ENCODE data around the gene MCL1. TPM values are rescaled to one million over a fixed set of nuclear protein-coding genes. Genes with fewer than 3 reads are reported as not detected.
A peak's percentile ranks its signal among the peaks of the same experiment; 100 is the strongest.
"Not testable (repeated sequence)": the region's sequence is repeated elsewhere in the genome, so short reads cannot be mapped to it uniquely, and the experiment has no call there.

The MCL1 gene
- total RNA-seq, 1 donor from 2014 or later = 212 TPM

DNA sequence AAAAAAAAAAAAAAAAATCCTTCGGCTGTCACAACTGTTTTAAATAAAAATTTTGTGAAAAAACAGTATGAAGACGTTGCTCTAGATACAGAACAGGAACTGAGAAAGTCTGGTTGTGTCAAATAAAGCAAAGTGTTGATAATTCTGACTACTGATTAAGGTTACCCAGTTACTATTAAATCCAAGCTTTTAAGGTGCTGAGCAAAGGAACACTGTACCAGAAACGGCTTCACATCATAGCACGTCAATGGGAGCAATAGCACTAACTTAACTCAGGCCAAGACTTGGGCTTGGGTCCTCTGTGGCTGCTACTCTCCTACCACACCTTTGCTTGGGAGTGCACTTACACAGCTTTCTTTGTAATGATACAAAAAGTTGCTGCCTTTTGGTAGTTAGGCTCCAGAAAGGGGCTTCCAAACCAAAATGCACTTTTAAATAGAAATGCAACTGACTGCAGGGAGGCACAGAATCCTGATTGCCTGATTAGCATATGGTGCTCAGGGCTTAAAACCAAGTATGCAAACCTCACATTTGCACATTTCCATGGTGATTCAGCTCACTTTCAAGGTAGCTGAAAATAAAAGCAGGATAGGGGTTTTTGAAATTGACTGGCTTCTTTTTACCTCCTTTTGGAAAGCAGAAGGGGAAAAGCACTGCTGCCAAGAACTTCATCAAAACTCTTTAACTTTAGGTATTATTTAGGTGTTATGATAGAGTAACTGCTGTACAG is 6.3 kb downstream of the MCL1 start:
- peak overlapping the region; percentile 90 for H3K27ac Mint-ChIP-seq
- no peaks in the 10 kb centered on the region for H3K9me3 Mint-ChIP-seq (ENCODE audit: low read depth)
- H3K36me3 Mint-ChIP-seq (ENCODE audit: insufficient read depth) = peaks cover 44% of the 10 kb centered on the region
- TF ChIP-seq, protein P1, sequence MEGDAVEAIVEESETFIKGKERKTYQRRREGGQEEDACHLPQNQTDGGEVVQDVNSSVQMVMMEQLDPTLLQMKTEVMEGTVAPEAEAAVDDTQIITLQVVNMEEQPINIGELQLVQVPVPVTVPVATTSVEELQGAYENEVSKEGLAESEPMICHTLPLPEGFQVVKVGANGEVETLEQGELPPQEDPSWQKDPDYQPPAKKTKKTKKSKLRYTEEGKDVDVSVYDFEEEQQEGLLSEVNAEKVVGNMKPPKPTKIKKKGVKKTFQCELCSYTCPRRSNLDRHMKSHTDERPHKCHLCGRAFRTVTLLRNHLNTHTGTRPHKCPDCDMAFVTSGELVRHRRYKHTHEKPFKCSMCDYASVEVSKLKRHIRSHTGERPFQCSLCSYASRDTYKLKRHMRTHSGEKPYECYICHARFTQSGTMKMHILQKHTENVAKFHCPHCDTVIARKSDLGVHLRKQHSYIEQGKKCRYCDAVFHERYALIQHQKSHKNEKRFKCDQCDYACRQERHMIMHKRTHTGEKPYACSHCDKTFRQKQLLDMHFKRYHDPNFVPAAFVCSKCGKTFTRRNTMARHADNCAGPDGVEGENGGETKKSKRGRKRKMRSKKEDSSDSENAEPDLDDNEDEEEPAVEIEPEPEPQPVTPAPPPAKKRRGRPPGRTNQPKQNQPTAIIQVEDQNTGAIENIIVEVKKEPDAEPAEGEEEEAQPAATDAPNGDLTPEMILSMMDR (IDR thresholded peaks at IDR 0.05; ENCODE audit: unreplicated experiment) = no peak
- H3K4me1 Mint-ChIP-seq (ENCODE audit: low read depth) = peaks cover 52% of the 10 kb centered on the region
- no peaks in the 10 kb centered on the region for H3K27me3 Mint-ChIP-seq
- DNase-seq (ENCODE audit: low spot score, unreplicated experiment) = no peak
- H3K4me3 Mint-ChIP-seq (ENCODE audit: low read depth) = no peak overlapping the region

- TF ChIP-seq, protein P1 (IDR thresholded peaks at IDR 0.05; ENCODE audit: unreplicated experiment) = no peak
- no peak for DNase-seq (ENCODE audit: low spot score, unreplicated experiment)
- H3K9me3 Mint-ChIP-seq (ENCODE audit: low read depth) = no peaks in the 10 kb centered on the region
- peaks cover 44% of the 10 kb centered on the region for H3K4me1 Mint-ChIP-seq (ENCODE audit: low read depth)
- no peaks in the 10 kb centered on the region for H3K27me3 Mint-ChIP-seq
- H3K27ac Mint-ChIP-seq = peak overlapping the region; percentile 96
- H3K36me3 Mint-ChIP-seq (ENCODE audit: insufficient read depth) = peaks cover 11% of the 10 kb centered on the region
- peak overlapping the region; percentile 42 for H3K4me3 Mint-ChIP-seq (ENCODE audit: low read depth)
Observed at GRCh38 chr1:150568594-150568966, 10.8 kb downstream of the MCL1 start.

DNA sequence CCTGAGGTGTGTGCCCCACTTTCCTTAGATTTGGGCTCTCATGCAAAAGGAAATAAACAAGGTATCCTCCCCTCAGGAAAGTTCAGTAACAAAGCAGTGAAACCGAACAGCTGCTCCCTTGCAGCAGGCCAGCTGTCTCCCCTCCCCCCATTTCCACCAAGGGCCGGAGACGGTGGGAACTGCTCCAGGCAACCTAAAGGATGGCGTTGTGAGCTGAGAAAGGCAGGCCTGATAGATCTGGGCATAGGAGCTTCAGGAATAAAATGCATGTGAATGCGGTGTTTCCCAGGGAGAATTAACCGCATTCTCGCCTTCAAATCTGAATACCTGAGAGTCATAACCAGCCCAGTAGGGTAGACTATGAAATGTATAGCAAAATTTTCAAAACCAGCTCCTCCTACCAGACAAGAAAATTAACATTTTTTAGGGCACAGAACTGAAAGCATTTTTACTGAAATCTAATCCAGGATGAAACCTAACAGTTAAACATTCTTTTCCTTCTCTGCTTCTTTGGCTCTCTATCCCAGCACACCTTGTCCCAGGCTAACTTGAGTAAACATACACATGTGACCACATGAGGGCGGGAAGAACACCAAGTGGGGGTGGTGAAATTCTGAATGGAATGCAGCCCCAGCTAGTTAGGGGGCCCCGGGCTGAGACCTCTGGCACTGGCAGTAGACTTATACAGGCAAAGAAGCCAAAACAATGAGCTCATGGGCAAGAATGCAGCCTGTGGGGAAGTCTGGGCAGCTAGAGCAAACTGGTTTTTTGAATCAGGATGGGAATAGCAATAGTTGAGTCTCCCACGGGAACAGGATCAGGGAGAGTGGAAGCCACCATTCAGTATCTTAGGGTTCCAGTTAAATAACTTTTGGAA is 11.5 kb downstream of the MCL1 start:
- no peaks in the 10 kb centered on the region for H3K9me3 Mint-ChIP-seq (ENCODE audit: low read depth)
- TF ChIP-seq, protein P1 (IDR thresholded peaks at IDR 0.05; ENCODE audit: unreplicated experiment) = no peak
- peak overlapping the region; percentile 42 for H3K4me3 Mint-ChIP-seq (ENCODE audit: low read depth)
- peak overlapping the region; percentile 96 for H3K27ac Mint-ChIP-seq
- H3K4me1 Mint-ChIP-seq (ENCODE audit: low read depth) = peaks cover 50% of the 10 kb centered on the region
- H3K27me3 Mint-ChIP-seq = no peaks in the 10 kb centered on the region
- DNase-seq (ENCODE audit: low spot score, unreplicated experiment) = peak; percentile 66
- peaks cover 7% of the 10 kb centered on the region for H3K36me3 Mint-ChIP-seq (ENCODE audit: insufficient read depth)

DNA sequence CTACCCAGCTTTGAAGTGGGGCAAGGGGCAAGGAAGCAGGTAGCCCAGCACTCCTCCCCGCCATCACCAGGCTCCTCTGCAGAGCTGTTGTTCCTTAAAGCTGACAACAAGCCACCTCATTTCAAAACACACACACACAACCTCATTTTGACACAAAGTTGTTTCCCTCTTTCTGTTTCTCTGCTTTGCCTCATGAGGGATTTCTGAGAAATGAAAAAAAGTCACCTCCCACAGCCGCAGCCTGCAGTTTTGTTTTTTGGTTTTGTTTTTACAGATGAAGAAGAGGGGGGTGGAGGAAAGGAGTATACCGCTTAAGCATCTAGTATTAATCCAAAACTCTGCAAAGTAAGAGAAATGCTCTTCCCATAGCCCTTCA is 12.1 kb downstream of the MCL1 start:
- peaks cover 55% of the 10 kb centered on the region for H3K4me1 Mint-ChIP-seq (ENCODE audit: low read depth)
- H3K36me3 Mint-ChIP-seq (ENCODE audit: insufficient read depth) = peaks cover 3% of the 10 kb centered on the region
- H3K27ac Mint-ChIP-seq = peak overlapping the region; percentile 96
- DNase-seq (ENCODE audit: low spot score, unreplicated experiment) = no peak
- H3K9me3 Mint-ChIP-seq (ENCODE audit: low read depth) = no peaks in the 10 kb centered on the region
- H3K4me3 Mint-ChIP-seq (ENCODE audit: low read depth) = peak overlapping the region; percentile 42
- TF ChIP-seq, protein P1 (IDR thresholded peaks at IDR 0.05; ENCODE audit: unreplicated experiment) = no peak
- H3K27me3 Mint-ChIP-seq = no peaks in the 10 kb centered on the region

- Mint-ChIP-seq H3K9me3 (ENCODE audit: low read depth) (no peaks in the 10 kb centered on the region), H3K27me3 (no peaks in the 10 kb centered on the region), H3K36me3 (ENCODE audit: insufficient read depth) (peaks cover 1% of the 10 kb centered on the region), H3K4me3 (ENCODE audit: low read depth) (no peak overlapping the region), H3K27ac (peak overlapping the region; percentile 96), H3K4me1 (ENCODE audit: low read depth) (peaks cover 58% of the 10 kb centered on the region)
- no peak for DNase-seq (ENCODE audit: low spot score, unreplicated experiment)
- TF ChIP-seq, protein P1 (IDR thresholded peaks at IDR 0.05; ENCODE audit: unreplicated experiment) = no peak
Observed at GRCh38 chr1:150566589-150567340, 12.6 kb downstream of the MCL1 start.

GRCh38 chr1:150565240-150565991 is 14.0 kb downstream of the MCL1 start:
- H3K36me3 Mint-ChIP-seq (ENCODE audit: insufficient read depth); H3K27me3 Mint-ChIP-seq; H3K4me3 Mint-ChIP-seq (ENCODE audit: low read depth); DNase-seq (ENCODE audit: low spot score, unreplicated experiment); H3K9me3 Mint-ChIP-seq (ENCODE audit: low read depth): not testable (repeated sequence)
- Mint-ChIP-seq H3K27ac (peak overlapping the region; percentile 52), H3K4me1 (ENCODE audit: low read depth) (peaks cover 65% of the 10 kb centered on the region)

Data from progenitor cell of endocrine pancreas (in vitro differentiated cells).